ENCODE data around the gene GPR3.
"Not testable (repeated sequence)": the region's sequence is repeated elsewhere in the genome, so short reads cannot be mapped to it uniquely, and the experiment has no call there.

GPR3 gene

GRCh38 chr1:27400963-27401341 is 8.5 kb downstream of the GPR3 start:
- DNase-seq: no peak

GRCh38 chr1:27402349-27402754 is 9.9 kb downstream of the GPR3 start:
- no peak for DNase-seq

GRCh38 chr1:27403065-27403726 is 10.8 kb downstream of the GPR3 start:
- DNase-seq: peak; percentile 24

GRCh38 chr1:27403931-27404330 is 11.5 kb downstream of the GPR3 start:
- no peak for DNase-seq

- no peak for DNase-seq
Observed at GRCh38 chr1:27405074-27405473, 12.7 kb downstream of the GPR3 start.

- not testable (repeated sequence) for DNase-seq
Observed at GRCh38 chr1:27405598-27406361, 13.4 kb downstream of the GPR3 start.

- no peak for DNase-seq
Observed at GRCh38 chr1:27406362-27406680, 13.9 kb downstream of the GPR3 start.

GRCh38 chr1:27406791-27407190 is 14.4 kb downstream of the GPR3 start:
- DNase-seq: not testable (repeated sequence)

- DNase-seq: no peak
Observed at GRCh38 chr1:27408151-27408550, 15.7 kb downstream of the GPR3 start.

GRCh38 chr1:27409669-27410068 is 17.2 kb downstream of the GPR3 start:
- DNase-seq: no peak

GRCh38 chr1:27410709-27411108 is 18.3 kb downstream of the GPR3 start:
- no peak for DNase-seq

GRCh38 chr1:27412502-27412901 is 20.1 kb downstream of the GPR3 start:
- DNase-seq: no peak

GRCh38 chr1:27413004-27413403 is 20.6 kb downstream of the GPR3 start:
- DNase-seq: no peak

GRCh38 chr1:27414091-27414490 is 21.7 kb downstream of the GPR3 start:
- DNase-seq: no peak

- peak; percentile 75 for DNase-seq
Observed at GRCh38 chr1:27416387-27417111, 24.1 kb downstream of the GPR3 start.

GRCh38 chr1:27417713-27418112 is 25.3 kb downstream of the GPR3 start:
- DNase-seq: no peak

- DNase-seq: peak; percentile 74
Observed at GRCh38 chr1:27418326-27419185, 26.1 kb downstream of the GPR3 start.

GRCh38 chr1:27423709-27424108 is 31.3 kb downstream of the GPR3 start:
- DNase-seq: no peak

GRCh38 chr1:27427329-27427728 is 34.9 kb downstream of the GPR3 start:
- no peak for DNase-seq

GRCh38 chr1:27427816-27428315 is 35.4 kb downstream of the GPR3 start:
- no peak for DNase-seq

- peak; percentile 43 for DNase-seq
Observed at GRCh38 chr1:27428316-27429028, 36.0 kb downstream of the GPR3 start.

GRCh38 chr1:27429029-27429425 is 36.6 kb downstream of the GPR3 start:
- DNase-seq: no peak
